SU-DHL-6 (cell line): ENCODE data around the gene TTC39C.

ENCODE experiments used
- H2AFZ ChIP-seq: fragments of 200-600 bp; sonication (generic); 2 replicates; pipeline ENCODE4 v1.6.1; 2014; ENCODE audit warnings: low read depth, mild to moderate bottlenecking, moderate library complexity, mixed read lengths, antibody characterized with exemption, low read length; ENCODE audit not compliant: severe bottlenecking
- H3F3A ChIP-seq: fragments of 200-600 bp; shearing (Covaris generic); 2 replicates; pipeline ENCODE4 v1.6.0; 2016; ENCODE audit warnings: antibody characterized with exemption, mild to moderate bottlenecking; ENCODE audit not compliant: insufficient read depth
- H3K27ac ChIP-seq: fragments of 200-600 bp; sonication (generic); 2 replicates; pipeline ENCODE4 v1.5.1; 2016; ENCODE audit warnings: low read depth, mild to moderate bottlenecking, low read length, moderate library complexity, mixed read lengths
- H3K27me3 ChIP-seq: fragments of 200-600 bp; sonication (generic), shearing (Covaris generic); 2 replicates; pipeline ENCODE4 v1.6.0; 2014; ENCODE audit warnings: mild to moderate bottlenecking, low read length
- H3K36me3 ChIP-seq: fragments of 200-600 bp; sonication (generic); 2 replicates; pipeline ENCODE4 v1.6.1; 2014; ENCODE audit warnings: mild to moderate bottlenecking, low read length, mixed read lengths
- H3K4me2 ChIP-seq: fragments of 300-600, 200-600 bp; shearing (Covaris generic), sonication (generic); 2 replicates; pipeline ENCODE4 v1.6.0; 2014; ENCODE audit warnings: low read length, low read depth, mild to moderate bottlenecking; ENCODE audit not compliant: poor library complexity, severe bottlenecking
- H3K4me3 ChIP-seq: fragments of 200-600 bp; sonication (generic); 2 replicates; pipeline ENCODE4 v1.5.1; 2014; ENCODE audit warnings: antibody characterized with exemption, low read length, mild to moderate bottlenecking, mixed read lengths; ENCODE audit not compliant: insufficient read depth, poor library complexity, severe bottlenecking
- H3K79me2 ChIP-seq: fragments of 200-600 bp; sonication (generic); 2 replicates; pipeline ENCODE4 v1.6.1; 2014; ENCODE audit warnings: mild to moderate bottlenecking, low read length, moderate library complexity; ENCODE audit not compliant: insufficient read depth
- H3K9ac ChIP-seq: fragments of 200-600 bp; sonication (generic); 2 replicates; pipeline ENCODE4 v1.7.0; 2014; ENCODE audit warnings: mild to moderate bottlenecking, low read length
- H3K9me2 ChIP-seq: fragments of 200-600 bp; sonication (generic); replicated peaks from 2 replicates; pipeline ENCODE4 v1.6.1; 2014; ENCODE audit warnings: low read length; ENCODE audit not compliant: insufficient read depth
- H3K9me3 ChIP-seq: fragments of 200-600 bp; sonication (generic); 2 replicates; pipeline ENCODE4 v1.6.1; 2014; ENCODE audit warnings: low read length, mixed read lengths; ENCODE audit not compliant: insufficient read depth
- H4K20me1 ChIP-seq: fragments of 200-600 bp; sonication (generic); 2 replicates; pipeline ENCODE4 v1.6.1; 2014; ENCODE audit warnings: low read depth, mild to moderate bottlenecking, antibody characterized with exemption, low read length, moderate library complexity, mixed read lengths
- CTCF ChIP-seq: fragments of 200-600 bp; sonication (generic); IDR thresholded peaks from one replicate; pipeline ENCODE4 v1.5.1; 2017; ENCODE audit warnings: antibody characterized with exemption, mild to moderate bottlenecking, low read length, moderate library complexity; ENCODE audit not compliant: insufficient read depth, poor library complexity, severe bottlenecking
- EZH2phosphoT487 ChIP-seq: fragments of 200-600 bp; sonication (generic), shearing (Covaris generic); conservative IDR thresholded peaks from 2 replicates; pipeline ENCODE4 v1.6.1; 2018; ENCODE audit warnings: mild to moderate bottlenecking, antibody characterized with exemption, low read length, moderate library complexity, mixed read lengths

Gene TTC39C

GRCh38 chr18:24076950-24077349, 62.4 kb downstream of the TTC39C start:
- H4K20me1 ChIP-seq, result no peaks in the 10 kb centered on the region
- no peak overlapping the region for H3K4me3 ChIP-seq
- H3K27ac ChIP-seq, result no peak overlapping the region
- no peaks in the 10 kb centered on the region for H3K9me3 ChIP-seq
- no peak overlapping the region for H3K9ac ChIP-seq
- no peaks in the 10 kb centered on the region for H3K27me3 ChIP-seq
- H3F3A ChIP-seq, result no peaks in the 10 kb centered on the region
- H2AFZ ChIP-seq, result no peak overlapping the region
- H3K4me2 ChIP-seq, result no peak overlapping the region
- H3K9me2 ChIP-seq, result no peaks in the 10 kb centered on the region
- H3K79me2 ChIP-seq, result no peaks in the 10 kb centered on the region
- H3K36me3 ChIP-seq, result no peaks in the 10 kb centered on the region
- TF ChIP-seq CTCF (no peak), EZH2phosphoT487 (no peak)

GRCh38 chr18:24078391-24078790, 63.8 kb downstream of the TTC39C start:
- no peak for TF ChIP-seq CTCF
- no peak for TF ChIP-seq EZH2phosphoT487
- H3K36me3 ChIP-seq, result no peaks in the 10 kb centered on the region
- no peak overlapping the region for H3K9ac ChIP-seq

GRCh38 chr18:24080861-24081260, 66.3 kb downstream of the TTC39C start:
- TF ChIP-seq CTCF (no peak), EZH2phosphoT487 (no peak)
- Histone ChIP-seq H3K4me2 (no peak overlapping the region), H2AFZ (no peak overlapping the region), H3K27ac (no peak overlapping the region), H3K4me3 (no peak overlapping the region), H3K36me3 (no peaks in the 10 kb centered on the region), H3K79me2 (no peaks in the 10 kb centered on the region), H4K20me1 (no peaks in the 10 kb centered on the region), H3K27me3 (no peaks in the 10 kb centered on the region), H3K9me3 (no peaks in the 10 kb centered on the region), H3K9me2 (no peaks in the 10 kb centered on the region), H3F3A (no peaks in the 10 kb centered on the region), H3K9ac (no peak overlapping the region)

More at GRCh38 chr18:24078391-24078790, 63.8 kb downstream of the TTC39C start:
- Histone ChIP-seq H3K9me2 (no peaks in the 10 kb centered on the region), H3K4me3 (no peak overlapping the region), H3F3A (no peaks in the 10 kb centered on the region), H2AFZ (no peak overlapping the region), H3K79me2 (no peaks in the 10 kb centered on the region), H3K27me3 (no peaks in the 10 kb centered on the region), H3K9me3 (no peaks in the 10 kb centered on the region), H3K4me2 (no peak overlapping the region), H4K20me1 (no peaks in the 10 kb centered on the region), H3K27ac (no peak overlapping the region)

- Histone ChIP-seq H3K9me2 (no peaks in the 10 kb centered on the region), H3K27ac (no peak overlapping the region), H3K27me3 (no peaks in the 10 kb centered on the region), H3K9me3 (no peaks in the 10 kb centered on the region), H3K4me2 (no peak overlapping the region), H3K4me3 (no peak overlapping the region), H3K9ac (no peak overlapping the region), H3F3A (no peaks in the 10 kb centered on the region), H4K20me1 (no peaks in the 10 kb centered on the region), H2AFZ (no peak overlapping the region), H3K79me2 (no peaks in the 10 kb centered on the region), H3K36me3 (no peaks in the 10 kb centered on the region)
- TF ChIP-seq CTCF, result no peak
- TF ChIP-seq EZH2phosphoT487, result no peak
These were observed 69.0 kb downstream of the TTC39C start for GRCh38 chr18:24083550-24083949.
